ENCODE data around the gene RUNX2.

- TF ChIP-seq, protein P1, sequence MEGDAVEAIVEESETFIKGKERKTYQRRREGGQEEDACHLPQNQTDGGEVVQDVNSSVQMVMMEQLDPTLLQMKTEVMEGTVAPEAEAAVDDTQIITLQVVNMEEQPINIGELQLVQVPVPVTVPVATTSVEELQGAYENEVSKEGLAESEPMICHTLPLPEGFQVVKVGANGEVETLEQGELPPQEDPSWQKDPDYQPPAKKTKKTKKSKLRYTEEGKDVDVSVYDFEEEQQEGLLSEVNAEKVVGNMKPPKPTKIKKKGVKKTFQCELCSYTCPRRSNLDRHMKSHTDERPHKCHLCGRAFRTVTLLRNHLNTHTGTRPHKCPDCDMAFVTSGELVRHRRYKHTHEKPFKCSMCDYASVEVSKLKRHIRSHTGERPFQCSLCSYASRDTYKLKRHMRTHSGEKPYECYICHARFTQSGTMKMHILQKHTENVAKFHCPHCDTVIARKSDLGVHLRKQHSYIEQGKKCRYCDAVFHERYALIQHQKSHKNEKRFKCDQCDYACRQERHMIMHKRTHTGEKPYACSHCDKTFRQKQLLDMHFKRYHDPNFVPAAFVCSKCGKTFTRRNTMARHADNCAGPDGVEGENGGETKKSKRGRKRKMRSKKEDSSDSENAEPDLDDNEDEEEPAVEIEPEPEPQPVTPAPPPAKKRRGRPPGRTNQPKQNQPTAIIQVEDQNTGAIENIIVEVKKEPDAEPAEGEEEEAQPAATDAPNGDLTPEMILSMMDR (IDR thresholded peaks at IDR 0.05) = no peak
- no peak for TF ChIP-seq POLR2A (IDR thresholded peaks at IDR 0.05)
Measured at GRCh38 chr6:45387236-45387635, 59.1 kb downstream of the RUNX2 start.

All from uterus (tissue), 2 donors.